Aorta (tissue), 5 donors: ENCODE data around the gene FBXL14. TPM values are rescaled to one million over a fixed set of nuclear protein-coding genes. Genes with fewer than 3 reads are reported as not detected.

Source experiments
- ATAC-seq: fragments of 200-7000 bp; cut with Tn5 transposase; one replicate; pipeline ENCODE4 v1.9.1; 2022; ENCODE audit warnings: moderate library complexity; ENCODE audit not compliant: low FRiP score
- DNase-seq, 2 donors: peaks; one replicate each; pipeline ENCODE4 v3.0.0-alpha.2; 2020
- H3K27ac ChIP-seq, 2 donors: one replicate each; pipeline ENCODE4 v1.5.1; 2013; ENCODE audit warnings: low read length in 2 of 2, mild to moderate bottlenecking in 2 of 2, moderate library complexity in 2 of 2, control low read depth in 1 of 2, inconsistent platforms in 1 of 2, low read depth in 1 of 2
- H3K27me3 ChIP-seq, 2 donors: one replicate each; pipeline ENCODE4 v1.6.1; 2013; ENCODE audit warnings: control low read depth in 1 of 2, low read length in 1 of 2, mild to moderate bottlenecking in 1 of 2, moderate library complexity in 1 of 2; ENCODE audit not compliant: insufficient read depth in 2 of 2, control insufficient read depth in 1 of 2
- H3K36me3 ChIP-seq, 2 donors: one replicate each; pipeline ENCODE4 v1.6.1; 2013; ENCODE audit warnings: control low read depth in 1 of 2, low read length in 1 of 2, mild to moderate bottlenecking in 1 of 2; ENCODE audit not compliant: insufficient read depth in 2 of 2, control insufficient read depth in 1 of 2
- H3K4me1 ChIP-seq, 2 donors: one replicate each; pipeline ENCODE4 v1.6.1; 2013; ENCODE audit warnings: low read length in 2 of 2, control low read depth in 1 of 2, mild to moderate bottlenecking in 1 of 2, moderate library complexity in 1 of 2; ENCODE audit not compliant: insufficient read depth in 2 of 2, control insufficient read depth in 1 of 2
- H3K4me3 ChIP-seq, 2 donors: one replicate each; pipeline ENCODE4 v1.5.1; 2013; ENCODE audit warnings: low read length in 2 of 2, control low read depth in 1 of 2, mild to moderate bottlenecking in 1 of 2
- H3K9me3 ChIP-seq: one replicate; pipeline ENCODE4 v1.6.1; 2013; ENCODE audit warnings: mild to moderate bottlenecking, low read length; ENCODE audit not compliant: control insufficient read depth
- WGBS, 2 donors: extraction: QIAGEN DNeasy Blood & Tissue Kit; methylation state at CpG; one replicate each; pipeline ENCODE4 v1.1.7; 2013; 5-methylcytosine and 5-hydroxymethylcytosine counted together
- intact Hi-C, 2 donors: fragments of 100-400 bp; cut with DNase I; formaldehyde crosslinking; loops; one replicate each; pipeline versions ENCODE4 v1.14.2 to v1.15.0; 2022
- polyA plus RNA-seq, 2 donors: library from polyadenylated mRNA; stranded (reverse); fragments of 200-250 nt; gene quantifications; one replicate each; pipeline ENCODE4 v1.2.3, GENCODE V29; 2013
- total RNA-seq, 2 donors: library from RNA; stranded (reverse); fragmentation: NEBNext Ultra II Directional; extraction: Animal tissue kit (Norgen Biotek cat#: 25700); gene quantifications; one replicate each; pipeline ENCODE4 v1.2.1, GENCODE V29; 2021
- donor health status: healthy with polysubstance abuse.
- donor health status: Bipolar disorder and iron deficiency.
- donor health status: DM: no; HTN: no; CAD: no.
- donor health status: DM: no; HTN: no; CAD: no.
- donor health status: DM: yes; HTN: yes; CAD: no.

Gene FBXL14
- total and polyA plus RNA-seq, 4 donors: 2.8 to 13.2 (median 7.6) TPM

DNA sequence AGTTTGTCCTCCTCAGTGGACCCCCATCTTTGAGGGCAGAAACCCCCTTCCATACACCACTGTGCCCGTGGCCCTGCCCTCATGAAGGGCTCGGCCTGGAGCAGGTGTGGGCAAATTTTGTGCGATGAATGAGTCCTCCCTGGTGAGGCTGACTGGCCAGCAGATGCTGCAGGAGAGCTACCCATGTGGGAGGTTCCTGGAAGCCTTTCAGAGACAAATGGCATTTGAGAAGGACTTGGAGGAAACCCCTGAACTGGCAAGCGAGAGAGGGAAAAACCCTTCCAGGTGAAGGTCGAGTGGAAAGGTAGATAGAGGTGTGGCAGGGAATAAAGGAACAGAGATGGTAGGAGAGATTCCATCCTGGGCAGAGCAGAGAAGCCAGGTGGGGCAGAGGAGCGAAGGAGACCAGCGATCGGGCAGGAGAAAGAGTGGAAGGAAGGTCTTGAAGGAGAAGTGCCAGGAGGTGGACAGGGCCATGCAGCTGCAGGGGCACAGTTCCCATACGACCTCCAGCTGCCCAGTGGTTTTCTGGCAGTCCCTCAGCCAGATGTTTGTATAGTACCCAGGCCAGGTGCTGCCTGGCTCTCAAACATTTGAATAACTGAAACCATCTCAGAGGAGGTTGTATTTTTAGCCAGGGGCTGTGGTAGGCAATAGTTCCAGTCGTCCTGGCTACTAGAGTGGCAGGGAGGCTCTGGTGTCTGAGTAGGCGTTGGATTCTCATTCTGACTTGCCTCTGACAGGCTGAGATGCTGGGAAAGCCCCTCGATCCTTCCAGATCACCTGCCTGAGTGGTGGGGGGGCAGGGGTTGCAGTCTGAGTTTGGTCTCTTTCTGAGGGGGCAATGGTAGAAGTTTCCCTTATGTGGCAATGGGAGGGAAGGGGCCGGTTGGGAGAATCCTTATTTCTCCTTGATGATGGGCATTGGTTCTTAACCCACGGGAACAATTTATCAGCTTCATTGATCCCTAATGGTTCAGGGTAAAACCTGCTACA lies 40.1 kb downstream of the FBXL14 start:
- no peak overlapping the region for H3K27ac ChIP-seq
- no peaks in the 10 kb centered on the region for H3K9me3 ChIP-seq
- no peaks in the 10 kb centered on the region for H3K4me1 ChIP-seq
- H3K36me3 ChIP-seq: no peaks in the 10 kb centered on the region
- DNase-seq (no peak), ATAC-seq (no peak)
- H3K4me3 ChIP-seq: no peak overlapping the region
- WGBS, 2 donors: 74 to 77% methylated on average over 14 of the region's 14 CpGs
- intact Hi-C loops: no loop called here
- H3K27me3 ChIP-seq: no peaks in the 10 kb centered on the region

DNA sequence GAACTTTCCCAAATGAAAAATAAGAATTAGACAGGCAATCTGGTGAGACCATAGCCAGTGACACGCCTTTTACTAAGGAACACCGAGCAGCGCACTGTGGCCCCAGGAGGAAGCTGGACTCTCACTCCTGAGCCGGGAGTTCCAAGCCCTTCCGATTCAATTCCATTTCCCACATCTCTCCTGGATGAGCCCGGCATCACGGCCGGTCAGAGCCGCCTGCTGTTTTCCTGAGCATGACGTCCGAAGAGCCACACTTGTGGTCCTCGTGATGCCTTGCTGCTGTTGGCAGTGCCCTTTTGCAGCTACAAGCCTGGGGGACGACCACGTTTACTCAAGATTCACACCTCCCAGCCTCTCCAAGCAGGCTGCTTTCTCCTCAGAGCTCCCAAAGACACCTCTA lies 40.8 kb downstream of the FBXL14 start:
- no peaks in the 10 kb centered on the region for H3K36me3 ChIP-seq
- 89 to 91% methylated on average over 14 of the region's 14 CpGs for WGBS, 2 donors
- H3K27me3 ChIP-seq: no peaks in the 10 kb centered on the region
- DNase-seq (no peak), ATAC-seq (no peak)
- H3K27ac ChIP-seq: no peak overlapping the region
- H3K9me3 ChIP-seq: no peaks in the 10 kb centered on the region
- intact Hi-C loops: no loop called here
- no peaks in the 10 kb centered on the region for H3K4me1 ChIP-seq
- no peak overlapping the region for H3K4me3 ChIP-seq

DNA sequence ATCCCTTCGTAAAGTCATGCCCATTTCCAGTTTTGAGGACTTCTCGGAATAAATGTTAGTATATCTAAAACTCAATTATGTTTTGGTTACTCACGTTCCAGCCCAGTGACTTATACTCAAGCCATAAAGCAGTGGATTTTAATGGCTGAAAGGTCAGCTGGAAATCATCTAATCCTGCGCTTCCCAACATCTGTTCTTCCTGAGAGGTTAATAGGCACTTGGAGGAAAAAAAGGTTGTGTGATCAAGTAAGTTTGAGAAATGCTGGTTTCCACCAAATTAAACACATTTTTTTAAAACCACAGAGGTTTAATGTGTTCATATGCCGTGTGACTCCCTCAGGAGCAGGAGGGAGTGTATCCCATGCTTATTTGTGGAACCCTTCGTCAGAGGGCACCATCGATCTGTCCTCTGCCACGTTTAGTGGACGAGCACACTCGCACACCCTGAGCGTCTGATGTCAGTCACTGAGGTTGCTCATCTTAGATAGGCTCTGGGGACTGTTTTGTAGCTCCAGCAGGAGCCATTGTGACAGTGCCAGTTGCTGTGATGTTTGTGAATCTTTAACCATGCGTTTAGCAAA lies 41.4 kb downstream of the FBXL14 start:
- no peaks in the 10 kb centered on the region for H3K27me3 ChIP-seq
- 87 to 88% methylated on average over 12 of the region's 12 CpGs for WGBS, 2 donors
- no peaks in the 10 kb centered on the region for H3K36me3 ChIP-seq
- ATAC-seq: no peak
- H3K27ac ChIP-seq: no peak overlapping the region
- no peak overlapping the region for H3K4me3 ChIP-seq
- no peaks in the 10 kb centered on the region for H3K4me1 ChIP-seq
- intact Hi-C loops: no loop called here
- no peaks in the 10 kb centered on the region for H3K9me3 ChIP-seq
- no peak for DNase-seq

DNA sequence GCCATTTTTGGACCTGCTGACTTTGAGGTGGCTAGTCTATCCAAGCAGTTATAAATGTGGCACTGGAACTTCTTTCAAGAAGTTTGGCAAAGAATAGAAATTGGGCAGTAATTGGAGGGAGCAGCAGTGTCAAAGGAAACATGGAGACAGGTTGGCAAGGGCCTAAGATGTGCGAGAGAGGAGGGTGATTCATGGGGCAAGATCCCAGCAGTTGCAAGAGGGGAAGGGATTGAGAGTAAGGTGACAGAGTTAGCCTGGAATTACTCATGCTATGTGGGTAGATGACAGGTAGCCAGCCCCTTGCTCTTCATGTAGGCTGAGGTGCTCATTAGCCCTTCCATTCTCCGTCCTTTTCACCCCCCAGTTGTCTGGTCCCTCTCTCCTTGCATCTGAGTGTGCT lies 42.2 kb downstream of the FBXL14 start:
- WGBS, 2 donors: 86 to 88% methylated on average over 2 of the region's 2 CpGs
- ATAC-seq (no peak), DNase-seq (no peak)
- intact Hi-C loops: no loop called here
- Histone ChIP-seq H3K4me3 (no peak overlapping the region), H3K9me3 (no peaks in the 10 kb centered on the region), H3K27ac (no peak overlapping the region), H3K36me3 (no peaks in the 10 kb centered on the region), H3K4me1 (no peaks in the 10 kb centered on the region), H3K27me3 (no peaks in the 10 kb centered on the region)

DNA sequence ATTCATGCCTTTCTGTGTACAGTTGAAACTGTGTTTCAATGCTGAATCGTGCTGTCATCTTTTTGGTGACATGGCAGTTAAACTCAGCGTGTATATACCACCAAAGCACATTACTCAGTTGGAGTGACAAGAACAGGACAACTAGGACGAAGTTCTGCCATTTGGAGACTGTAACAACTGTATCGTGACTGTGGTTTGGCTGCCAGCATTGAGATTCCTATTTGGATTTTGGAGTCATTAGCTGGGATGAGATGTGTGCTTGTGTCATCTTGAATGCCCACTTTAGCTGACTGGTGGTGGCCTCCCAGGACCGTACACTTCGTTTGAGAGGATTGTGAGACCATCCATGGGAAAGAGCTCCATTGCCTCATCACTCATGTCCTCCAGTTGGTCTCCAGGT lies 42.9 kb downstream of the FBXL14 start:
- Histone ChIP-seq H3K36me3 (no peaks in the 10 kb centered on the region), H3K27ac (no peak overlapping the region), H3K4me3 (no peak overlapping the region), H3K9me3 (no peaks in the 10 kb centered on the region), H3K27me3 (no peaks in the 10 kb centered on the region), H3K4me1 (no peaks in the 10 kb centered on the region)
- 92 to 96% methylated on average over 6 of the region's 6 CpGs for WGBS, 2 donors
- DNase-seq (no peak), ATAC-seq (no peak)
- intact Hi-C loops: no loop called here

DNA sequence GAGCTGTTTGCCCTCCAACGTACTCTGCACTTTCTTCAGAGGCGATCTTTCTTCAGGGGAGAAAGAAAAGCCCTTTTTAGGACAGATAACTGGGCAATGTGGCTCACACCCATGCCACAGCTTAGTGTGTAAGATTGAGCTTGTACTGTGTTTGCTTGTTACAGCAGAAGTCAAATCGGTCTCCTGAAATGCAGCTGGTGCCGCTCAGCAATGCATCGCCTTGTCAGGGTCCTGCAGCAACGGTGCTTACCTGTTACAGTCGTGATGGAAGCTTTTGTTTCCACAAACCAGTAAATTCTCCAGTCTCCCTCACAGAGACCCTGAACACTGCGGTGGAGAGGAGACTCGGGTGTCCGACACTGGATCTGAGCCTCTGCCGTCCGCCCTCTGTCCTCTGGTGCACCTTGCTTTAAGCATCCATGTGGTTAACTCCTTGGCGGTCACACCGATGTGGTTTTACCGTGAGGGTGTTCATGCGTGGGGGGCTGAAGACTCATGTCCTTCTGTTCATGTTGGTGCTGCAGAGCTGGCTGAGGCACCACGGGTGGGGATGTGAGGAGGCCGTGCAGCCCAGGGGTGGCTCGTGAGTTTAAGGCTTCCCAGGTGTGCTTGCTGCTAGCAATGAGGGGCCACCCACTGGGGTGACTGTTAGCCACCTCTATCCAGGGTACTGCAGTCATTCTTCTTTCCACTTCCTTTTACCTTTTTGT lies 47.3 kb downstream of the FBXL14 start:
- no peaks in the 10 kb centered on the region for H3K4me1 ChIP-seq
- DNase-seq: no peak
- H3K27me3 ChIP-seq: no peaks in the 10 kb centered on the region
- intact Hi-C loops: no loop called here
- WGBS, 2 donors: 90 to 91% methylated on average over 19 of the region's 19 CpGs
- no peak overlapping the region for H3K27ac ChIP-seq
- no peaks in the 10 kb centered on the region for H3K36me3 ChIP-seq
- no peak for ATAC-seq
- H3K9me3 ChIP-seq: no peaks in the 10 kb centered on the region
- H3K4me3 ChIP-seq: no peak overlapping the region

DNA sequence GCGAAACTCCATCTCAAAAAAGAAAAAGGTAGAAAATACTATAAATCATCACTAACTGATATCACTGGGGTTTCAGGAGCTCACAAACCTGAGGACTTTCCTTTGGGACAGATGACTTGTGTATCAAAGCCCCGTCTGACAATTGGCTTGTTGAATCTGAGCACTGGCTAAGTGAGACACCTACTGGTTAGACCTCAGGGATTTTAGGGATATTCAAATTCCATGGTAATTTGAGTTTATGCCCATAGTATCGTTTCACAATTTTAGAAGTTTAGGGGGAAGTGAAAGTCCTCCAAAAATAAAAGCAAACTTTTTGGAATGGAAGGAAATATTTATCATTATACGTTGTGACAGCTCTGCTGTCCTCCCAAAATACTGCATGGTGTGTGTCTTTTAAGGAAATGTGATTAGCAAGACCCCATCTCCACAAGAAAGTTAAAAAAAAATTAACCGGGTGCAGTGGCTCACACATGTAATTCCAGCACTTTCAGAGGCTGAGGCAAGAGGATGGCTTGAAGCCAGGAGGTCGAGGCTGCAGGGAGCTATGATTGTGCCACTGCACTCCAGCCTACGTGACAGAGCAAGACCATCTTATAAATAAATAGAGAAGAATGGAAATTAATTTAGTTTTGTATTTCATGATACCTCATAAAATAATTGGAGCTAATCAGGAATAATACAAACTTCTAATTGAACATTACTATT lies 49.2 kb downstream of the FBXL14 start:
- DNase-seq: peak in 1 of 2 donors; percentile 68
- H3K4me1 ChIP-seq: no peaks in the 10 kb centered on the region
- H3K27ac ChIP-seq: no peak overlapping the region
- ATAC-seq: no peak
- 37 to 42% methylated on average over 7 of the region's 7 CpGs for WGBS, 2 donors
- H3K36me3 ChIP-seq: no peaks in the 10 kb centered on the region
- no peak overlapping the region for H3K4me3 ChIP-seq
- no peaks in the 10 kb centered on the region for H3K27me3 ChIP-seq
- H3K9me3 ChIP-seq: no peaks in the 10 kb centered on the region
- intact Hi-C loops: no loop called here

DNA sequence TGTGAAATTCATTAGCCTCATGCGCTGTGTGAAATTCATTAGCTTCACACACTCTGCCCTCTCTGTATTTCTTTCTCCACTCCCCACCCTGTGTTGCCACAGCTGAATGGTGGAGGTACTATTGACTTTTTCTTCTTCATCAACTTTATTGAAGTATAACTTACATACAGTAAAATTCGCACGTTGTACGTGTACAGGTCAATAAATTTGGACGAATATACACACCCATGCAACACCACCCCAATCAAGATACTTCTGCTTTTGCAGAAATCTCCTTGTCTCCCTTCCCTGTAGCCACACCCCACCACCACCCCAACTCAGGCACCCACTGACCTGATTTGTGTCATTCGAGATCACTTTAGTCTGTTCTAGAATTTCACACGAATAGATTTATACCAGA lies 51.8 kb downstream of the FBXL14 start:
- Histone ChIP-seq H3K27me3 (no peaks in the 10 kb centered on the region), H3K36me3 (no peaks in the 10 kb centered on the region), H3K27ac (no peak overlapping the region), H3K9me3 (peaks cover 1% of the 10 kb centered on the region), H3K4me1 (no peaks in the 10 kb centered on the region), H3K4me3 (no peak overlapping the region)
- intact Hi-C loops: no loop called here
- WGBS, 2 donors: 95 to 97% methylated on average over 7 of the region's 7 CpGs
- ATAC-seq: no peak
- DNase-seq: no peak
